Gastrocnemius medialis (tissue), 4 donors: ENCODE results near the gene GPATCH2. TPM values are rescaled to one million over a fixed set of nuclear protein-coding genes. Genes with fewer than 3 reads are reported as not detected.

Experiments used
- ATAC-seq, 2 donors: fragments of 150-250 bp; one replicate each; pipeline ENCODE4 v1.9.1; 2016
- DNase-seq, 2 donors: peaks; one replicate each; pipeline ENCODE4 v3.0.0-alpha.2; 2019
- H3K27ac ChIP-seq, 4 donors: fragments of 200-600 bp; sonication (generic); 1 replicate in 1 of 4; 2 replicates in 3 of 4; pipeline ENCODE4 v1.5.1; 2016 to 2018; ENCODE audit warnings: mild to moderate bottlenecking in 2 of 4, moderate library complexity in 1 of 4
- H3K27me3 ChIP-seq, 3 donors: fragments of 200-600 bp; sonication (generic) in 2 of 3; 1 replicate in 1 of 3; 2 replicates in 2 of 3; pipeline versions ENCODE4 v1.5.1 to v1.6.0; 2016 to 2019; ENCODE audit warnings: mild to moderate bottlenecking in 1 of 3, moderate library complexity in 1 of 3
- H3K36me3 ChIP-seq, 2 donors: fragments of 200-600 bp; sonication (generic) in 1 of 2; one replicate each; pipeline ENCODE4 v1.5.1; 2017 to 2018
- H3K4me1 ChIP-seq, 2 donors: fragments of 200-600 bp; sonication (generic) in 1 of 2; one replicate each; pipeline ENCODE4 v1.5.1; 2016 to 2017; ENCODE audit warnings: mild to moderate bottlenecking in 2 of 2
- H3K4me3 ChIP-seq, 4 donors: fragments of 200-600 bp; sonication (generic) in 3 of 4; 1 replicate in 1 of 4; 2 replicates in 3 of 4; pipeline ENCODE4 v1.5.1; 2016 to 2019; ENCODE audit warnings: mild to moderate bottlenecking in 2 of 4
- H3K9me3 ChIP-seq, 3 donors: fragments of 200-600 bp; sonication (generic) in 2 of 3; 1 replicate in 1 of 3; 2 replicates in 2 of 3; pipeline ENCODE4 v1.5.1; 2016 to 2019
- CTCF ChIP-seq, 5 experiments: fragments of 450-650 bp in 3 of 5; fragments of 200-600 bp in 2 of 5; sonication (generic) in 2 of 5; IDR thresholded peaks in 4 of 5; conservative IDR thresholded peaks in 1 of 5; 1 replicate in 4 of 5; 2 replicates in 1 of 5; pipeline ENCODE4 v1.5.1; 2016 to 2019; ENCODE audit warnings: antibody characterized with exemption in 5 of 5, mild to moderate bottlenecking in 3 of 5, moderate library complexity in 3 of 5
- POLR2A ChIP-seq, 2 donors: fragments of 450-650 bp; IDR thresholded peaks; one replicate each; pipeline ENCODE4 v1.6.1; 2017; ENCODE audit warnings: antibody characterized with exemption in 2 of 2, mild to moderate bottlenecking in 2 of 2, moderate library complexity in 2 of 2
- in situ Hi-C, 4 donors: fragments of 200-750 bp; cut with MboI; loops; one replicate each; pipeline versions ENCODE4 v1.15.0 to v1.8.0; 2017; ENCODE audit warnings: low sequenced_read_pairs in 4 of 4
- intact Hi-C: fragments of 100-400 bp; cut with DNase I; formaldehyde crosslinking; loops from one replicate; pipeline ENCODE4 v1.15.1; 2023; ENCODE audit warnings: low total_unique reads
- total RNA-seq, 4 donors: library from RNA; depleted of rRNA; stranded (reverse); fragments of >200 nt; gene quantifications; one replicate each; pipeline versions ENCODE4 v1.1.0 to v1.2.3, GENCODE V29; 2016

Gene GPATCH2
- 1 to 10 TPM; 3.6 to 9.3 (median 6.9) TPM for total RNA-seq

GRCh38 chr1:217630711-217631591 lies at the start of gene GPATCH2, which contains the start of gene SPATA17:
Gene GPATCH2, minus strand, starts transcription at chr1:217631090. Its CDS starts 119 bp downstream, at chr1:217630971.
Gene SPATA17, plus strand, starts transcription at chr1:217631344. Its CDS starts 35 bp downstream, at chr1:217631379.
- ATAC-seq, result peak; percentile 97 to 99
- DNase-seq, result peak; percentile 51 to 70
- in situ Hi-C loops (no loop called here), intact Hi-C loops (no loop called here)
- TF ChIP-seq POLR2A (IDR thresholded peaks at IDR 0.05) (no peak), CTCF (IDR thresholded peaks at IDR 0.05 in 4 of 5, conservative IDR thresholded peaks at IDR 0.05 in 1 of 5) (peak; percentile 25 to 51 (median 41))
- peak within 1 kb of the TSS; percentile 71 to 91 (median 78) for H3K4me3 ChIP-seq
- no peaks in the 10 kb centered on the region for H3K36me3 ChIP-seq
- peak within 1 kb of the TSS; percentile 72 to 83 (median 82) for H3K27ac ChIP-seq
- H3K4me1 ChIP-seq, result peaks cover 4 to 19% of the 10 kb centered on the region in 2 donors
- H3K9me3 ChIP-seq, result no peaks in the 10 kb centered on the region
- no peaks in the 10 kb centered on the region for H3K27me3 ChIP-seq

DNA sequence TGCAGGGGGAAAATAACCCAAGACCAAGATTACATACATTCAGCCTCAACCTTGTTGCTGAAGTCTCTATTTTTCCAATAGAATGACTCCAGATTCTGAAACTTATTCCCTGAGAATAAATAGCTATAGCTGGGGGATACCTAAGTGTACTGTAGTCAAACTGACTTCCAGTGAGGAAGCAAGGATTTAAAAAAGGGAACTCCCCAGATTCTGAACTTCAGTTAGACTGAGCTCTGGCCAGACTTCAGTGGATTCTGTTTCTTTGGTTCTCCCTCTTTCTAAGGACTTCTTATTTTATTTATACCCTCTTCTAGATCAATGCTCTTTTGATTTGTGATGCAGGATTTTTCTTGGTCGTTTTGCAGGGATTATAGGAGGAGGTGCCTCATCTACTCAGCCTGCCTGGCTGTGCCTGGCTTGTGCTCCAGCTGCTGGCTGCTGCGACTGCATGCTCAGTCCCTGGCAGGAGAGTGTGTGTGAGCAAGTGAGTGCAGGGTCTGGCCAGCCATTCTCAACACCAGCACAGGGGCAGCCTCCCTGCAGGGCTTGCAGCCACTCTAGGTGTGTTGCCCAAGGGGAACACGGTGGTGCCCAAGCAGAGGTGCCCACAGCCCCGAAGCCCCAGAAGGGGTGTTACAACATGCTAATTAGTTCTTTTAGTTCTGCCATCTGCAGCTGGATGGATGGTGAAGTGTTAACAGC lies 43.3 kb upstream of the GPATCH2 start:
- Histone ChIP-seq H3K36me3 (no peaks in the 10 kb centered on the region), H3K4me1 (no peaks in the 10 kb centered on the region), H3K9me3 (no peaks in the 10 kb centered on the region), H3K4me3 (no peak overlapping the region), H3K27me3 (no peaks in the 10 kb centered on the region), H3K27ac (no peak overlapping the region)
- TF ChIP-seq POLR2A (IDR thresholded peaks at IDR 0.05) (no peak), CTCF (IDR thresholded peaks at IDR 0.05 in 4 of 5, conservative IDR thresholded peaks at IDR 0.05 in 1 of 5) (no peak)
- intact Hi-C loops, result no loop called here
- ATAC-seq (no peak), DNase-seq (no peak)
- in situ Hi-C loops, result no loop called here

- H3K36me3 ChIP-seq, result no peaks in the 10 kb centered on the region
- ATAC-seq (no peak), DNase-seq (no peak)
- TF ChIP-seq POLR2A (IDR thresholded peaks at IDR 0.05) (no peak), CTCF (IDR thresholded peaks at IDR 0.05 in 4 of 5, conservative IDR thresholded peaks at IDR 0.05 in 1 of 5) (no peak)
- no peaks in the 10 kb centered on the region for H3K4me1 ChIP-seq
- no peak overlapping the region for H3K4me3 ChIP-seq
- H3K9me3 ChIP-seq, result no peaks in the 10 kb centered on the region
- H3K27ac ChIP-seq, result no peak overlapping the region
- in situ Hi-C loops (no loop called here), intact Hi-C loops (no loop called here)
- no peaks in the 10 kb centered on the region for H3K27me3 ChIP-seq
Observed at GRCh38 chr1:217673387-217673786, 42.5 kb upstream of the GPATCH2 start.

GRCh38 chr1:217668351-217668940 lies 37.6 kb upstream of the GPATCH2 start:
- no peak for DNase-seq
- Histone ChIP-seq H3K27me3 (no peaks in the 10 kb centered on the region), H3K27ac (no peak overlapping the region), H3K36me3 (no peaks in the 10 kb centered on the region), H3K9me3 (no peaks in the 10 kb centered on the region), H3K4me1 (no peaks in the 10 kb centered on the region), H3K4me3 (no peak overlapping the region)
- no peak for TF ChIP-seq CTCF (IDR thresholded peaks at IDR 0.05 in 4 of 5, conservative IDR thresholded peaks at IDR 0.05 in 1 of 5)
- TF ChIP-seq POLR2A (IDR thresholded peaks at IDR 0.05), result no peak
- ATAC-seq, result no peak
- in situ Hi-C loops (no loop called here), intact Hi-C loops (no loop called here)
